ENCODE results near the gene DENND11.

The DENND11 gene

DNA sequence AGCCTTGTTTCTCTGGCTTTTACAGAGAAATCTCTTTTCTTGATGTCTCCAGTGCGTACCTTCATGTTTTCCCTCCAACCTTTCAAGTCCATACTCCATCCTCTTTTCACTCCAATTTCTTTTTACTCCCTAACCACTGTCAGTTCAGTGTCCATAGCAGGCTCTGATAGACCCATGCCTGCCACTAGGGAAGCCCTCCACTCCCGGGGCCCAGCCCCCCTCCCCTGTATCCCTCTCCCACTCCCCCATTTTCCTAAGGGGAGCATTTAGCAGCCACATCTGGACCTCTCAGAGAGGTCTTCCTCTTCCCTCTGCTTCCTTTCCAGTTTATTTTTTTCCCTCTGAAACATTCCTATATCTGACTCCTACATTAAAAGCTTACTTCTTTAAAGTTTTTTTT lies 33.1 kb downstream of the DENND11 start:
- H3K27ac ChIP-seq, result no peak overlapping the region
- no peaks in the 10 kb centered on the region for H3K27me3 ChIP-seq (replicated peaks)
- H3K36me3 ChIP-seq (replicated peaks), result no peaks in the 10 kb centered on the region
- TF ChIP-seq, protein P1, sequence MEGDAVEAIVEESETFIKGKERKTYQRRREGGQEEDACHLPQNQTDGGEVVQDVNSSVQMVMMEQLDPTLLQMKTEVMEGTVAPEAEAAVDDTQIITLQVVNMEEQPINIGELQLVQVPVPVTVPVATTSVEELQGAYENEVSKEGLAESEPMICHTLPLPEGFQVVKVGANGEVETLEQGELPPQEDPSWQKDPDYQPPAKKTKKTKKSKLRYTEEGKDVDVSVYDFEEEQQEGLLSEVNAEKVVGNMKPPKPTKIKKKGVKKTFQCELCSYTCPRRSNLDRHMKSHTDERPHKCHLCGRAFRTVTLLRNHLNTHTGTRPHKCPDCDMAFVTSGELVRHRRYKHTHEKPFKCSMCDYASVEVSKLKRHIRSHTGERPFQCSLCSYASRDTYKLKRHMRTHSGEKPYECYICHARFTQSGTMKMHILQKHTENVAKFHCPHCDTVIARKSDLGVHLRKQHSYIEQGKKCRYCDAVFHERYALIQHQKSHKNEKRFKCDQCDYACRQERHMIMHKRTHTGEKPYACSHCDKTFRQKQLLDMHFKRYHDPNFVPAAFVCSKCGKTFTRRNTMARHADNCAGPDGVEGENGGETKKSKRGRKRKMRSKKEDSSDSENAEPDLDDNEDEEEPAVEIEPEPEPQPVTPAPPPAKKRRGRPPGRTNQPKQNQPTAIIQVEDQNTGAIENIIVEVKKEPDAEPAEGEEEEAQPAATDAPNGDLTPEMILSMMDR (IDR thresholded peaks at IDR 0.05; ENCODE audit: low read depth, low read length, missing control alignments), result no peak
- in situ Hi-C loops (cut with HindIII; ENCODE audit: low pct_ligation_motif_present, low sequenced_read_pairs), result no loop called here
- DNase-seq, result no peak
- H3K4me3 ChIP-seq (ENCODE audit: low read depth, low read length), result no peak overlapping the region

DNA sequence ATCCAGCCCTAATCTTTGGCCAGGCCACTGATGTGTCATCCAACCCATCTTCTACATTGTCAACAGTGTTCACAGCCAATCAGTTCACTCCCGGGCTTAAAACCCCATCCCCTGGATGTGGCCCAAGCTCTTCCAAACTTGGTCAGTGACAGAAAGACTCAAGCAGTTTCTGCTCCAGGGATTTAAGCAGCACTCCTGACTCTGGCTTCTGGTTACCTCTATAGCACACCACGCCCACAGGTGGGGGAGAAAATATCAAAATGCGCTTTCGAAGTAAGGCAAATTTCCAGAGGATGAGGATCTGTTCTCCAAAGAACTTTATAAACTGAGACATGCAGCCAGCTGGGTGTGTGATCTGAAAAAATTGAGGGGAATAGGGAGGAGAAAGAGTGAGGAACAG lies 35.9 kb downstream of the DENND11 start:
- DNase-seq, result no peak
- Histone ChIP-seq H3K27ac (no peak overlapping the region), H3K4me3 (ENCODE audit: low read depth, low read length) (no peak overlapping the region), H3K36me3 (replicated peaks) (peaks cover 6% of the 10 kb centered on the region), H3K27me3 (replicated peaks) (no peaks in the 10 kb centered on the region)
- in situ Hi-C loops (cut with HindIII; ENCODE audit: low pct_ligation_motif_present, low sequenced_read_pairs), result no loop called here
- TF ChIP-seq, protein P1 (IDR thresholded peaks at IDR 0.05; ENCODE audit: low read depth, low read length, missing control alignments), result no peak

DNA sequence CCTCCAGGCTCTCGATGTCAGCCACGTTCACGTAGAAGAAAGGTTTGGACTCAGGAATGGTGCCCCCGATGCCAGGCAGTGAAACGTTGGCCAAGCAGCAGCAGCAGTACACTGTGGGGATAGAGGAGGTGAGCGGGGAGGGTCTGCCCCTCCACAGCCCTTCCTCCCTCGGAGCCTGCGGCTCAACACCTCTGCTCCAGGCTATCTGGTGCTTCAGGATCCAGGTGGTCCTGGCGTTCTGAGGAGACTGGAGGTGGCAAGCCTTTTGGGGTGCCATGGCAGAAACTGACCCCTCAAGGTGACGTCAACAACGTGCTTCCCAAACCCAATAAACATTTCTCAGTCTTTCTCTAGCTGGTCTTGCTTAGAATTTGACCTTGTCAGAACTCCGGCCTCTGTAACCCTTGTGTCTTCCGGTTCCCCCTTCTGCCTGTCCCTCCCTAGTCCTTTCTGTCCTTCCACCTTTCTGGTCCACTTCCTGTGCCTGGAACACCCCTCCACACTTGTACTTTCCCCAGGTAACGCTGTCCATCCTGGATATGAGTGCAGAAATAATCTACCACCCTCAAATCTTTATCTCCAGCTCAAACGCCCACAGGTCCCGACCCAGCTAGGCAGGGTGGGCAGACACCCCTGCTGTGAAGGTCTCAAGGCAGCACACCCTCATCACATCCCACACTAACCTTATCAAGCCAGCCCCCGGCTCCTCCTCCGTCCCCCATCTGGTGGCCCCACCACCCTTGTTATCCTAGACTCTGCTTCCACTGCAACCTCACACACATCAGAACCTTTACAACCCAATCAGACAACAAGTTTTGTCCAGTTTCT lies 36.5 kb downstream of the DENND11 start:
- Histone ChIP-seq H3K27ac (no peak overlapping the region), H3K36me3 (replicated peaks) (peaks cover 6% of the 10 kb centered on the region), H3K27me3 (replicated peaks) (no peaks in the 10 kb centered on the region), H3K4me3 (ENCODE audit: low read depth, low read length) (no peak overlapping the region)
- in situ Hi-C loops (cut with HindIII; ENCODE audit: low pct_ligation_motif_present, low sequenced_read_pairs), result no loop called here
- DNase-seq, result no peak
- TF ChIP-seq, protein P1 (IDR thresholded peaks at IDR 0.05; ENCODE audit: low read depth, low read length, missing control alignments), result no peak

DNA sequence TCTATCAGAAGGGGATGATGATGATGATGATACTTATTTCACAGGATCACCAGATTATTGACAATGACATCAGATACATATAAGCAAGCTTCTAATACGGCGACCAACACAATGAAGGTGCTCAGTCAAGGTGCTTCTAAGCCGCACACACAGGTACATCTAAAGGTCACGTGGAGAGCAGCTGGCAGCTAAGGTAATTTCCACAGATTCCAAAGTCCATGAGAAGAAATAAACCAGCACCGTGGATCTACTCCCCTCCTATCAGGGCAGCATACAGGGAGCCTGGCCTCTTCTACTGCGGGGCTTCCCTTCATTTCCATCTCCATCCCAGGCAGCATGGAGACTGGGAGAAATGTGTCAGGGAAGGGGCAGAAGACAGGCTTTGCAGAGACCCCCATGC lies 37.5 kb downstream of the DENND11 start:
- in situ Hi-C loops (cut with HindIII; ENCODE audit: low pct_ligation_motif_present, low sequenced_read_pairs), result no loop called here
- DNase-seq, result no peak
- TF ChIP-seq, protein P1 (IDR thresholded peaks at IDR 0.05; ENCODE audit: low read depth, low read length, missing control alignments), result no peak
- Histone ChIP-seq H3K27me3 (replicated peaks) (no peaks in the 10 kb centered on the region), H3K4me3 (ENCODE audit: low read depth, low read length) (no peak overlapping the region), H3K36me3 (replicated peaks) (peaks cover 6% of the 10 kb centered on the region), H3K27ac (no peak overlapping the region)

DNA sequence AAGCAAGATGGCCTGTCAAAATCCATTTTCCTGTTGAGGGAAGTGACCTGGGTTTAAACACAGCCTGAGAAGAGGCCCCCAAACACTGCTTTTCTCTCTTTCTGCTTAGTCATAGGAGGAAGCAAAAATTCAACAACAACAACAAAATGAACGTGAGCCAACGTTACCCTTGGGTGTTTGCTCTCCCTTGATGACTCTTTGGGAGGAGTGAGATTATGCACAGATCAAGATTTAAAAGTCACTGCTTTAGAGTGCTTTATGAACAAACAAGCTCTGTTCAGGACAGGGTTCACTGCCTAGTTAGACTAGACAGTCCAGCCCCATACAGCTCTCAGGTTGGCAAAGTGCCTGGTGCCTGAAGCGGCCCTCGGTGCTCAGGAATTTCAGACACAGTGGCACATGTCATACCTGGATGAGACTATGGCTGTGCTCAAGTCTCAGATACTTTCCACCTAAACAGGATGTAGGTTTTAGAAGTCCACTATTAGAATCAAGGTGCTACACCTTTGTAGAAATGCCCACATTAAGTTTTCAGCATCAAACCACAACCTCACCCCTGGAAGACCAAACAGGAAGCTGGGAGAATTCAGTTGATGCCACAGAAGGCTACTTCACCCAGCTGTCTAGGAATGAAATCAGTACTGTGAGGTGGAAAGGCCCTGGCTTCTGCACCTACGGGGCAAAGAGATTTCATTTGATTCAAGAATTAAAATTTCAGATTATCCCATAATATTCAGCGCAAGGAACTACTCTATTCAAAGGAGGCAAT lies 38.7 kb downstream of the DENND11 start:
- no peak overlapping the region for H3K27ac ChIP-seq
- in situ Hi-C loops (cut with HindIII; ENCODE audit: low pct_ligation_motif_present, low sequenced_read_pairs), result no loop called here
- H3K27me3 ChIP-seq (replicated peaks), result no peaks in the 10 kb centered on the region
- H3K36me3 ChIP-seq (replicated peaks), result peaks cover 10% of the 10 kb centered on the region
- no peak for DNase-seq
- TF ChIP-seq, protein P1 (IDR thresholded peaks at IDR 0.05; ENCODE audit: low read depth, low read length, missing control alignments), result no peak
- no peak overlapping the region for H3K4me3 ChIP-seq (ENCODE audit: low read depth, low read length)

All from brain microvascular endothelial cell (primary cell).